ENCODE results near the gene NRDC.
"Not testable (repeated sequence)": the region's sequence is repeated elsewhere in the genome, so short reads cannot be mapped to it uniquely, and the experiment has no call there.

NRDC gene

DNA sequence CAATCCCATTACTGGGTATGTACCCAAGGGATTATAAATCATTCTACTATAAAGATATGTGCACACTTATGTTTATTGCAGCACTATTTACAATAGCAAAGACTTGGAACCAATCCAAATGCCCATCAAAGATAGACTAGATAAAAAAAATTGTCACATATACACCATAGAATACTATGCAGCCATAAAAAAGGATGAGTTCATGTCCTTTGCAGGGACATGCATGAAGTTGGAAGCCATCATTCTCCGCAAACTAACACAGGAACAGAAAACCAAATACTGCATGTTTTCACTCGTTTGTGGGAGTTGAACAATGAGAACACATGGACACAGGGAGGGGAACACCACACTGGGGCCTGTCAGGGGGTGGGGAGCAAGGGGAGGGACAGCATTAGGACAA lies 16.2 kb upstream of the NRDC start:
- not testable (repeated sequence) for DNase-seq

DNA sequence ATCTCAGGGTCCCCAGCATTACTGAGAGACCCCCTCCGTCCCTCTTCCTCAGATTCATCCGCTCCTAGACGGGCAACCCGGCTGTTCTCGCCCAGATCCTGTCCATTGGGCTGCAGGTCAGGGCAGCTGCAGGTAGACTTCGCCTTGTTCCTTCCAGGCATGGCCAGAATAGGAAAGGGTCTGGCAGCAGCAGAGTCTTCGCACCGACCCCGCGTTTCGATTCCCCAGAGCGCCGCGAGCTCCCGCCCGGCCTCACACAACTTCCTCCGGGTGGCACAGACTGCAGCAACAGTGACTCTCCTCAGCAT lies 265 bp downstream of the NRDC start:
- DNase-seq = no peak

DNA sequence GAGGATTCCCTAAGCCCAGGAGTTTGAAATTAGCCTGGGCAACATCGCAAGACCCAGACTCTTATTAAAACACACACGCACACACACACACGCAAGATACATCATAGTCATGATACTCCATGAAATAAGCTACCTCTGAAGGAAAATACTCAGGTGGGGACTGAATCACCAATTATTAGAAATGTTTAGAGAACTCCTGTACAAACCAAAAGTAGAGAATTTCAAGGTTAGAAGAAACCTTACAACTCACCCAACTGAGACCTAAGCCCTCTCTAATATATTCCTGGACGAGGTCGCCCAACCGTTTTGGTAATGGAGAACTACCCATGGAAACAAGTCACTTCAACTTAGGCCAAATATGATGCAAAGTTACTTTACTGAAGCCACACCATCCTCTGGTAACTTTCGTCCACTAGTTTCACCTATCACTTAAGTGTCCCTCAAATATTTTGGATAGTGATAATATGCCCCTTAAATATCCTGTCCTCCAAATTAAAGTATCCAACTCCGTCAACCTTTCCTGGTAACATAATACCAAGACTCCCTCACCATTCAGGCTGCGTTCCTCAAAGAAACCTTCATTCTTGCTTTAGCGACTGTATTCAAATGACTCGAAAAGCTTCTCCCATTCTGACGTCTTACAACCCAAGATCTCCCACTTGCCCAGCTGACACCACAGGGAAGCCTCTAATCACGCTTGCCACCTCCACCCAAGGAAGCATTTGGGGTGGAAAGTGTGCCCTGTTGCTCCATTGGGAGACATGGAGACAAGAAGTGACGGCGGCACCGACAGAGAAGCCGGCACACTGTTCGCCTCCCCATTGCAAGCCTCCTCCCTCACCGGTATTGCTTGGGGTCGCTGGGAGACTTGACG lies 856 bp downstream of the NRDC start:
- DNase-seq = no peak

DNA sequence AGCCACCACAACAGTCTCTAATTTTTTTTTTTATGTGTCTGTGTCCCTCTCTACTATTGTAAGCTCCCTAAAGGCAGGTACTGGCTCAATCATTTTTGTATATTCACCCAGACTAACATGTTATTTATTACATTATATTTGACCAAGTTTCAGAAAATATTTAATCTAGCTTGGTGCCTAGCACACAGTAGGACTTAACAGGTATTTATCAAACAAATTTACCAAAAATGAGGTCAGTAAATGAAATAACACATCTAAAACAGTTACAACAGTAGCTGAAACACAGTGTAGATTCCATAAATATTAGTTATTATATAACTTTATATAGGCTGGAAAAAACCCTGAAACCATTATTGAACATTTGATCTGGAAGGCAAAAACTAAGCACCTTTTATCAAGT lies 2.7 kb downstream of the NRDC start:
- no peak for DNase-seq

DNA sequence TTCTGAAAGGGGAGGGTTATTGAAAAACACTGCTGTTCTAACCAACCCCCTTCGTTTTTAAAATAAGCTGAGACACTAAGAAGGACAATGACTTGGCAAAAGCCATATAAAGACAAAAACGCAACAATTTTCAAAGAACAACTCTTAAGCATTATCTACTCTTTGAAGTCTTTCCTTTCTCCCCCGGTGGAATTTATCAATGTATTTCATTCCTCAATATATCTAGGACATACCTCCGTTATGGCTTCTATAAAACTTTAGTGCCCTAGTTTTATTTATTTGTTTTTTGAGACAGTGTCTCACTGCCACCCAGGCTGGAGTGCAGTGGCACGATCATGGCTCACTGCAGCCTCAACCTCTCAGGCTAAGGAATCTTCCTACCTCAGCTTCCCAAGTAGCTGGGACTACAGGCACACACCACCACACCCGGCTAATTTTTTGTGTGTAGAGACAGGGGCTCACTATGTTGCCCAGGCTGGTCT lies 3.2 kb downstream of the NRDC start:
- DNase-seq = no peak

DNA sequence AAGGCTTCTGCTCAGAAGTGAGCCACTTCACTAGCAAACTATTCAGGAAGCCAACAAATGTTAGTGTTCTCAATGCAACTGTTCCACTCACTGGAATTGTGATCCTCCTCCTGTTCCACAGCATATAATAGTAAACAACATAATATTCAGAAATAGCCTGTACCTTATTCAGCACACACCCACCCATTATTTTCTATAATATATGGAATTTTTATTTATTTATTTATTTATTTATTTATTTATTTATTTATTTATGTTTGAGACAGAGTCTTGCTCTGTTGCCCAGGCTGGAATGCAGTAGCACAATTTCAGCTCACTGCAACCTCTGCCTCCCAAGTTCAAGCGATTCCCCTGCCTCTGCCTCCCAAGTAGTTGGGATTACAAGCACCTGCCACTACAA lies 5.3 kb downstream of the NRDC start:
- not testable (repeated sequence) for DNase-seq

DNA sequence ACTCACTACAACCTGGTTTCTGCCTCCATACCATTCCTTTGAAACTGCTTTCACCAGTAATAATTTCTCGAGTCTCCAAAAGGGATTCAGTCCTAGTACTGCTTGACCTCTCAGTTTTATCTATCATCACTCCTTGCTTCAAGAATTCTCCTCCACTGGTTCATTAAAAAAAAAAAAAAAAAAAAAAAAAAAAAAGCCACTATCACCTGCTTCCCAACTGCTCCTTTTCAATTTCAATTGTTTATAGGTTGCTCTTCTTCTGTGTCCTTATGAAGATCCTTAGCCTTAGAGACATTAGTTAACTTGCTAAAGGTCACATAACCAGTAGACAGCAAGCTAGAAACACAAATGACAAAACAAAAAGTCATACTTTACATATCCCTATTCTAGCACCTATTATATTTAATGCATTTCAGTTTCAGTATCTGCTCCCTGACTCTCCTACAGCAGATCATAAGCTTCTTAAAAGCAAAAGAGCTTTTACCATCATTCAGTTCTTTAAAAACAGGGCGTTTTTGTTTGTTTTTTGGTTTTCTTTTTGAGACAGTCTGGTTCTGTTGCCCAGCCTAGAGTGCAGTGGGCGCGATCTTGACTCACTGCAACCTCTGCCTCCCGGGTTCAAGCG lies 7.1 kb downstream of the NRDC start:
- no peak for DNase-seq

DNA sequence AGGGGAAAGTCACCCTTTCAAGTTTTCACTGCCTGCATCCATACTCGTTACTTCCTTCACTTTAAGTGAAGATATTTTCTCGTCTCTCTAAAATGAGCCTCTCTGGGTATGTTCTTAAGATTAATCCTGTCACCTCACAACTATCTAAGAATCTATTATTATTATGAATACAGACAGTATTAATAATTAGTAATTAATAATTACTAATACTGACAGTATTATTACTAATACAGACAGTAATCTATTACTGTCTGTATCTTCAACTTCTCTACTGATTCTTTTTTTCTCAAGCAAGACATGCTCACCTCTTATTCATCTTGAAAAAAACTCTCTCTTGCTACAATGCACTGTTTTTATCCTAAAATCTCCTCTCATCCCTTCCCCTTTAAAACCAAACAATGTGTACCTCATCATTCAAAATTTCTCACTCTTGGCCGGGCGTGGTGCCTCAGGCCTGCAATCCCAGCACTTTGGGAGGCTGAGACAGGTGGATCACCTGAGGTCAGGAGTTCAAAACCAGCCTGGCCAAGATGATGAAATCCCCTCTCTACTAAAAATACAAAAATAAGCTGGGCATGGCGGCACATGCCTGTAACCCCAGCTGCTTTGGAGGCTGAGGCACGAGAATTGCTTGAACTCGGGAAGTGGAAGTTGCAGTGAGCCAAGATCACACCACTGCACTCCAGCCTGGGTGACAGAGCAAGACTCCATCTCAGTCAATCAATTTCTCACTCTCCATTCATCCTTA lies 7.8 kb downstream of the NRDC start:
- no peak for DNase-seq

DNA sequence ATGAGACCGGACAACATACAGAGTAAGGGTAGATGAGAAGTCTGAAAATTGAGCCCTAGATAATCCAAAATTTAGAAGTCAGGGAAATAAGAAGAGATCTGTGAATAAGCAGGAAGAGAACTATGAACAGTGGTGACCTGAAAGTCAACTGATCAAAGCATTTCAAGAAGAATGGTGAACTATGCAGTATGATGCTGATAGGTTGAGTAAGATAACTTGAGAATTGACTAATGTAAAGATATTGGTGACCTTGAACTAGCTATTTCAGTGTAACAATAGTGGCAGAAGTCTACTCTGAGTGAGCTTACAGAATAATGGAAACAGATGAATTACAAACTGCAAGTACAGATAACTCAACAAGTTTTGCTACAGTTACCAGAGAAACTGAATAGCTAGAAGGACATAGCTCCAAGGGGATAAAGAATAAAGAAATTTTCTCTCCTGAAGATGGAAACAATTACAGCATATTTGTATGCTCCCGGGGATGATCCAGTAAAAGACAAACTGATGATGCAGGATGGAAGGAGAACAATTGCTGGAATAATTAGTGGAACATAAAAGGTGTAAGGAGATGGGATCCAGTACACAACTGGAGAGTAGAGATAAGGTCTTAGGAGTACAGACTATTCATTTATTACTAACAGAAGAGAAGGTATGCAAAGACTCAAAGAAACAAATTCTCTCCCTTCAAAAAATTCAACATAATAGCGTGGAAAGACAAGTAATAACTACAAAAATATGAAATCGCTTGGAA lies 10.9 kb downstream of the NRDC start:
- no peak for DNase-seq

DNA sequence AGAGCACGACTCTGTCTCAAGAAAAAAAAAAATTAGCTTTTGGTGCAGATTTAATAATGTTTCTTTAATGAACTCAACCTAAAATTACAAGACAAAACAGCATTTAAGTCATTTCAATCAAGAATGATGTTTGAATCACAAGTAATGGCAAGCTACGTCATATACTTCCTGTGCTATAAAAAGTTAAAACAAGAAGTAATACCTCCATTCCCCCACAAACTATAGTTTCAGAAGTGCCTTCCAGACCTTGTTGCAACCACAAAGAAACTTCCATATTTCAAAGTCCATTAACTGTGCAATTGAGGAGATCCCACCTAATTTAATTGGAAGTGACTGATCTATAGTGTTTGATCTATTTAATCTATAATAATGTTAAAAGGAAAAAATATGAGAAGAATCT lies 15.1 kb downstream of the NRDC start:
- no peak for DNase-seq

DNA sequence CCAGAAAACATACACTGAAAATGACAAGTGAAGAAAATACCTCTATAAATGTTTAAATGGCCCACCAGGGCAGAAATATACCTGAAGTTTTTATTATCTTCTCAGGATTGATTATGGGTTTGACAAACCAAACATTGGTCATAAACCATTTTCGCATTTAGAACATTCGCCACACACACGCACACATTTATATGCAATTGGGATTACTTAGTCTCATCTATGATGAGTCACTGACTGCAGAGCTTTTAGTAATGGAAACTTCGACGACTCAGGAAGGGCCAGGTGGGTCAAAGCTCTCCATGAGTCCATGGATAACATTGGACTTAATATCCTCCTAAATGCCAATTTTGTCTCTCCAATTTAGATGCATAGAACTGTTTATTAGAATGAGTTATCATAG lies 16.9 kb downstream of the NRDC start:
- DNase-seq = no peak

DNA sequence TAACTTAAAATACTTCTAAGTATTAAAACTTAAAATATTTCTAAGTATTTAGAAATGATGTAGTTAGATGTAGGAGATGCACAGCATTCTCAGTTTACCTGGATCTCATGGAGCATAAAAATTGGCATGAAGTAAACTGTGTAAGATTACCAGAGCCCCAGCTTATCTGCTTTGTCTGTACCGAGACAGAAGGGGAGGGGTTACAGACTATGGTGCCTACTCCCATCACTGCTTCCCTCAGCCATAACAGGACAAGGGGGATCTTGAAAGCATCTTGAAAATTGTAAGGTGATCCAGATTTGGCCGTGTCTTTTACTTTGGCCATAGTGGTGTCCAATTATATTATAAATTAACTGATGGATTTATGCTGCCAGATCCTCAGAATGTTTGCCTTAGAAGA lies 18.8 kb downstream of the NRDC start:
- DNase-seq = no peak

DNA sequence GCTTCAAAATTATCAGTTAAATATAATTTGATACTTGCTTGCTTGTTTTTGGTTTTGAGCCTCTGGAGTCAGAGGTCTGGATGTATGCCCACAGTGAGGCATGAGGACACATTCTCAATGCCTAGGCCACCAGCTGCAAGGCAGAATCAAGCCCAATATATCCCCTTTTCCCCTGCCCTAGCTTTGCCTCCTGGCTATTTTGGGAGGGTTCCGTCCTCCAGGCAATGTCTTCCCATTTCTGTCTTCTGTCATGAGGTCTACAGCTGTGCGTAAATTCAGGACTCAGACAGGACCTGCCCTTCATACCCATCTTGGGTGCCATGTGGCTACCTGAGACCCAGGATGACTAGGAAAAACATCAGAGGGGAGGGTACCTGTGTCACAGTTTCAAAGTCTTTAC lies 19.2 kb downstream of the NRDC start:
- DNase-seq = no peak

DNA sequence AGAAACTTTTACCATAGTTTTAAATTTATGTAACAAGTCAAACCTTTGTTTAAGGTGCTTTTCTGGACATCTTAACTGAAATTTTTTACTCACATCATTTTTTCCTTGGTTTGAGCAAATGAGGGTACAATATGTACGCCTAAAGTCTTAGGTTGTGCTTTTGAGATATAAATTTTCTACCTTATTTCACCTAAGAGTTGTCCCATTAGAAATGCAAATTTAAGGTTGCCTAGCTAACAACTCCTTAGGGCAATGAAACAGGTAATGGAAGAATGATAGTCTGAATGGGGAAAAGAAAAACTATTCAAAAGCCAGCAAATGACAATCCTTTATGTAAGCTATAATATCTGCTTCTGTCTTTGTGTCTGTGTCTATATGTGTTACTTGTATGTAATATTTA lies 19.6 kb downstream of the NRDC start:
- DNase-seq = no peak

DNA sequence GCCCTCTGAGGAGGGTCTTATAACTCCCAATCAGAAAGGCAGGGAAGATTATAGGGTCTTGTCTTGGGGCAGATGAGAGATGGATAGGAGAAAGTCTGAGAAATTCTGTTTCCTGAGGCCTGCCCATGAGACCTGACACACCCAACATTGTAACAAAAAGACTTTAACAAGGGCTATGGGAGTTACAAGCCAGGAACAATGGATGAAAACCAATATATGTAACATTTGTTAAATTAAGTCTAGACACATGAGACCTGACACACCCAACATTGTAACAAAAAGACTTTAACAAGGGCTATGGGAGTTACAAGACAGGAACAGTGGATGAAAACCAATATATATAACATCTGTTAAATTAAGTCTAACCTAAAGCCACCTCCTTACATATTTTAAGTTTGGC lies 21.8 kb downstream of the NRDC start:
- no peak for DNase-seq

DNA sequence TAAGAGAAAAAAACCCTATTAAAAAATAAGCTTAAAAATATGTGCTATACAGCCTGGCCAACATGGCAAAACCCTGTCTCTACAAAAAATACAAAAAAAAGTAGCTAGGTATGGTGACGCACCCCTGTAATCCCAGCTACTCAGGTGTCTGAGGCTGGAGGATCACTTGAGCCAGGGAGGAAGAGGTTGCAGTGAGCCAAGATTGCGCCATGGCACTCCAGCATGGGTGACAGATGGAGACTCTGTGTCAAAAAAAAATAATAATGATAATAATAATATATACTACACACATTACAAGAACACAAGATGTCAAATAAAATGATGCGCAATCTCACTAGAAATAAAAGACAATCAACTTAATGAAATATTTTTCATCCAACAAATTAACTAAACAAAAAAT lies 22.9 kb downstream of the NRDC start:
- DNase-seq = no peak

DNA sequence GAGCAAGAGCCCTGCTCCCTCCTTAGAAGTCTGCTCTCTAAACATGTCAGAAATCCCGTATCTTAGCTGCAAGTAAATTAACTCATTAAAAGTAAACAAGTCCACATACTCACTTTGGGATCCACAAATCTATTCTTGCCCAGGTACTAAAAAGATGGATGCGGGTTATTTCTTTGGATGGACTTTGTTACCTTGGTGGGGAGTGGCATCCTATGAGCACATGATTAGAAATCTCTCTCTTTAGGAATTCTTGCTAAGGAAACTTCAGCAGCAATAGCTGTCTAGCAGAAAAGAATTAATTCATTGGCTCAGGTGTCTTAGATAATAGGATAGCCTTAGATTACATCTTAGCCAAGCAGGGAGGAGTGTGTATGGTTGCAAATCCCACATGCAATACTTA lies 25.2 kb downstream of the NRDC start:
- DNase-seq = no peak

DNA sequence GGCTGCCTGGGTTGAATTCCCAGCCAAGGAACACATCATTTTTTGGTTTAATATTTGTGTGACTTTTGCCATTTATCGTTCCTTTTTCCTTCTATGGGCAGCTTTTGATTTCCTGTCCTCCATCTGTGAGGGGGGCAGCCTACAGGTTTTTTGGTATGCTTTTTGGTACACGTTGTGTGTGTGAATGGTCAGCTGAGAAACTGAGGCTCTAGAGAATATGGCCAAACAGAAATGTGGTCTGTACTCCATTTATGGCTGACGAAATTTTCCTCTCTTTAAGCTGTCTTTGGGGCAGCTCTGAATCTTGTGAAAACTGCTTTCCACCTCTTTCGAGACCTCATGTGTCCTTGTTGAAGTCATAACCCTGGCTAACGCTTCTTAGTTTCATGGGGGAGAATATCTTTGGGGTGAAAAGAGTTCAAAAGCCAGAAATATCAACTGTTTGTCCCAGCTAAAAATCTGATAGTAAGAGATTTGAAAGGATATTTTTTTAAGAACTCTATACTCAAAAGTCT lies 26.6 kb downstream of the NRDC start:
- DNase-seq = no peak

DNA sequence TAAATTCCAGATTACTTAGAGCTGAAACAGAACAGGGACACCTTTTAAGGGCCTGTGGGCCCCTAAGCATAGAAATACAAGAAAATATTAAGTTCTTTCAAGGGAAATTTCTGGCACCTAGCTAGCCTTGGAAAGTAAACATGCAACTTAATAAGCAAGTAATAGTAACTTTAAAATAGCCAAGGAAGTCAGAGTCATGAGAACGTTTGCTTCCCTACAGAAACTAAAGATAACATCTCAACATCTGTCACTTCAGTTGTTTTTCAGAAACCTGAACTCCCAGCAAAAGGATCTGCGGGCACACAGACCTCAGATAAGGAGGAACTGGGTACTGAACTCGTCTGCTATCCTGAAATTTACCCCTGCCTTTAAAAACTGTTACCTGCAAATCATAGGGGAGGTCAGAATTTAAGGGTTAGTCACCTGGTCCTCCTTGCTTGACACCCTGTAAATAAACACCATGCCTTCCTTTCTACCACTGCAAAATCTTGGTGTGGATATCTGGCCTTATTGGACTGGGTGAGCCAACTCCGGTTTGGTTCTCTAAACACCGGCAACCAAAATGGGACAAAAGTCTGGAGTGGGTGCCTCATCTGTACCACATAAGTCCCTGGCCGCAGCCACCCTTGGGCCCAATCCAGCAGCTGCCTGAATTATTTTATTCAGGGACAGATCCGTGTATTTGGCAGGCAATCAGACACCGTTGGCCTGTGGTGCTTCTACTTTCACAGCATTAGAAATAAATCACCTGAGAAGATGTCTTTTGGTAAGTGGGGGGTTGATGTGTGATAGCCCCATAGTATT lies 27.9 kb downstream of the NRDC start:
- DNase-seq = no peak

DNA sequence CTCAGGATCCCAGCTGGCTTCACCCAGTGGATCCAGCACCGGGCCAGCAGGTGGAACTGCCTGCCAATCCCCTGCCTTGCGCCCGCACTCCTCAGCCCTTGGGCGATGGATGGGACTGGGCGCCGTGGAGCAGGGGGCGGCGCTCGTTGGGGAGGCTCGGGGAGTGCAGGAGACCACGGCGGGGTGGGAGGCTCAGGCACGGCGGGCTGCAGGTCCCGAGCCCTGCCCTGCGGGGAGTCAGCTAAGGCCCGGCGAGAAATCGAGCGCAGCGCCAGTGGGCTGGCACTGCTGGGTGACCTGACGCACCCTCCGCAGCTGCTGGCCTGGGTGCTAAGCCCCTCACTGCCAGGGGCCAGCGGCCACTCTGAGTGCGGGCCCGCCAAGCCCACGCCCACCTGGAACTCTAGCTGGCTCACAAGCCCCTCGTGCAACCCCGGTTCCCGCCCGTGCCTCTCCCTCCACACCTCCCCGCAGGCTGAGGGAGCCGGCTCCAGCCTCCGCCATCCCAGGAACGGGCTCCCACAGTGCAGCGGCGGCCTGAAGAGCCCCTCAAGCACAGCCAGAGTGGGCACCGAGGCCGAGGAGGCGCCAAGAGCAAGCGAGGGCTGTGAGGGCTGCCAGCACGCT lies 31.1 kb downstream of the NRDC start:
- DNase-seq = no peak

DNA sequence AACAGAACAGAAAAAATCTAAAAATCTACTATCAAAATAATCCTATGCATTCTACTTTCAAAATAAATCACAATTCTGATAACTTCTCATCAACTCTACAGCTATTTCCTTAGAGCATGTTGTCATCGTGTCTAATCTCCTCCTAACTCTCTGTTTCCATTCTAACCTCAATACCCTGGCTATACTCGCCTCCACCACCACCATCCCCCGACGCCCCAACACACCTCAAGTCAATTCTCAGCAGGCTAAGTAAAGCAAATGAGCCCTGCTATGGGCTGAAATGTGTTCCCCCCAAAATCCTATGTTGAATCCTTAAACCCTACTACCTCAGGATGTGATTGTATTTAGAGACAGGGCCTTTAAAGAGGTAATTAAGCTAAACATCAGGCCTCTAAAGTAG lies 34.6 kb downstream of the NRDC start:
- DNase-seq = no peak

DNA sequence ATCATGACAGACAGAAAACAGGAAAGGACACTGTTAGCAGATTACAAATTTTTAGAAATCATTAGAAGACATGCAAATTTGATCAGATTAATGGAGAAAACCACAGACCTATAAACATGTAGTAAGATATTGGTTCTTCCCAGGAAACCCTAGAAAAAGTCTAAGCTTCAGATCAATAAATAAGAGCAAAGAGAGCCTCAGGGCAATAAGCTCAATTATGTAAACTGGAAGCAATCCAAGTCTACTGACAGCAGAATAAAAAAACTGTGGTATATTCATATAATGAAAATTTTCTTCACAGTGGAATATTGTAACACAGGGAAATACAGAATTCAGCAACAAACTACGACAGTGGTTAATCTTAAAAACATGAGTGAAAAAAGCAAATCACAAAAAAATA lies 36.3 kb downstream of the NRDC start:
- DNase-seq = no peak

Data from effector CD4-positive, alpha-beta T cell (primary cell).